Left lung (tissue), 10 donors: ENCODE data around the gene SCAPER. TPM values are rescaled to one million over a fixed set of nuclear protein-coding genes. Genes with fewer than 3 reads are reported as not detected.

Experiments
- ATAC-seq: fragments of 200-7000 bp; cut with Tn5 transposase; one replicate; pipeline ENCODE4 v1.9.1; 2020; ENCODE audit warnings: moderate library complexity
- DNase-seq, 4 donors: peaks; one replicate each; pipeline ENCODE4 v3.0.0-alpha.2; 2013 to 2020
- H3K27ac ChIP-seq, 2 donors: fragments of 200-600 bp; sonication (generic) in 1 of 2; one replicate each; pipeline versions ENCODE4 v1.5.0 to v1.8.0; 2020 to 2021
- H3K27me3 ChIP-seq, 2 donors: fragments of 200-600 bp; sonication (generic) in 1 of 2; one replicate each; pipeline versions ENCODE4 v1.5.0 to v1.8.0; 2020 to 2021
- H3K36me3 ChIP-seq, 2 donors: fragments of 200-600 bp; sonication (generic) in 1 of 2; one replicate each; pipeline versions ENCODE4 v1.5.0 to v1.8.0; 2020 to 2021
- H3K4me1 ChIP-seq, 2 donors: fragments of 200-600 bp; one replicate each; pipeline ENCODE4 v1.8.0; 2021
- H3K4me3 ChIP-seq, 2 donors: fragments of 200-600 bp; sonication (generic) in 1 of 2; one replicate each; pipeline versions ENCODE4 v1.5.0 to v1.8.0; 2020 to 2021; ENCODE audit warnings: mild to moderate bottlenecking in 1 of 2
- H3K9me3 ChIP-seq, 2 donors: fragments of 200-600 bp; sonication (generic) in 1 of 2; one replicate each; pipeline versions ENCODE4 v1.5.0 to v1.8.0; 2020 to 2021
- intact Hi-C, 2 donors: fragments of 100-400 bp; cut with DNase I; formaldehyde crosslinking; loops; one replicate each; pipeline versions ENCODE4 v1.11.2 to v1.14.2; 2022
- polyA plus RNA-seq, 6 donors: library from polyadenylated mRNA; unstranded; fragments of 120-200 nt; gene quantifications; one replicate each; pipeline ENCODE4 v1.2.1, GENCODE V29; 2013; ENCODE audit not compliant: insufficient read length in 6 of 6
- total RNA-seq, 2 donors: library from RNA; stranded (reverse); fragmentation: NEBNext Ultra II Directional; extraction: Animal tissue kit (Norgen Biotek cat#: 25700); gene quantifications; one replicate each; pipeline ENCODE4 v1.2.1, GENCODE V29; 2021
- TF ChIP-seq, protein P1 (sequence below), 2 donors: fragments of 200-600 bp; sonication (generic) in 1 of 2; IDR thresholded peaks; one replicate each; pipeline versions ENCODE4 v1.5.0 to v1.8.0; 2021; ENCODE audit warnings: antibody characterized with exemption in 2 of 2
- donor health status: DM: no; HTN: yes; CAD: no.
- donor health status: DM: no; HTN: no; CAD: no.

Gene SCAPER
- total and polyA plus RNA-seq, 8 donors, result 18.3 to 30.0 (median 26.6) TPM

DNA sequence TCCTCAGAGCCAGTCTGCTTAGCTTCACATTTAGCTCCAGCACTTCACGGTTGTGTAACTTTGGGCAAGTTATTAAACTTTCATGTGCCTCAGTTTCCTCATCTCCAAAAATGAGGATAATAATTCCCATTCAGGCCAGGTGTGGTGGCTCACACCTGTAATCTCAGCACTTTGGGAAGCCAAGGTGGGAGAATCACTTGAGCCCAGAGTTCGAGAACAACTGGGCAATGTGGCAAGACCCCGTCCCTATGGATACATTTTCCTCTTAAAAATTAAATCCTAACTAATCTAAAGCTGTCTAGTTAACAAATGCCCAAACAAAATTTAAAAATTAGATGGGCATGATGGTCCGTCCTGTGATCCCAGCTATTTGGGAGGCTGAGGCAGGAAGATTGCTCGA lies 33.6 kb upstream of the SCAPER start:
- Histone ChIP-seq H3K4me1 (peaks cover 0 to 4% of the 10 kb centered on the region in 2 donors), H3K27ac (no peak overlapping the region), H3K9me3 (no peaks in the 10 kb centered on the region), H3K4me3 (no peak overlapping the region), H3K36me3 (peaks cover 0 to 28% of the 10 kb centered on the region in 2 donors), H3K27me3 (no peaks in the 10 kb centered on the region)
- no peak for DNase-seq
- no peak for ATAC-seq
- intact Hi-C loops, result no loop called here
- TF ChIP-seq, protein P1, sequence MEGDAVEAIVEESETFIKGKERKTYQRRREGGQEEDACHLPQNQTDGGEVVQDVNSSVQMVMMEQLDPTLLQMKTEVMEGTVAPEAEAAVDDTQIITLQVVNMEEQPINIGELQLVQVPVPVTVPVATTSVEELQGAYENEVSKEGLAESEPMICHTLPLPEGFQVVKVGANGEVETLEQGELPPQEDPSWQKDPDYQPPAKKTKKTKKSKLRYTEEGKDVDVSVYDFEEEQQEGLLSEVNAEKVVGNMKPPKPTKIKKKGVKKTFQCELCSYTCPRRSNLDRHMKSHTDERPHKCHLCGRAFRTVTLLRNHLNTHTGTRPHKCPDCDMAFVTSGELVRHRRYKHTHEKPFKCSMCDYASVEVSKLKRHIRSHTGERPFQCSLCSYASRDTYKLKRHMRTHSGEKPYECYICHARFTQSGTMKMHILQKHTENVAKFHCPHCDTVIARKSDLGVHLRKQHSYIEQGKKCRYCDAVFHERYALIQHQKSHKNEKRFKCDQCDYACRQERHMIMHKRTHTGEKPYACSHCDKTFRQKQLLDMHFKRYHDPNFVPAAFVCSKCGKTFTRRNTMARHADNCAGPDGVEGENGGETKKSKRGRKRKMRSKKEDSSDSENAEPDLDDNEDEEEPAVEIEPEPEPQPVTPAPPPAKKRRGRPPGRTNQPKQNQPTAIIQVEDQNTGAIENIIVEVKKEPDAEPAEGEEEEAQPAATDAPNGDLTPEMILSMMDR (IDR thresholded peaks at IDR 0.05), result no peak

DNA sequence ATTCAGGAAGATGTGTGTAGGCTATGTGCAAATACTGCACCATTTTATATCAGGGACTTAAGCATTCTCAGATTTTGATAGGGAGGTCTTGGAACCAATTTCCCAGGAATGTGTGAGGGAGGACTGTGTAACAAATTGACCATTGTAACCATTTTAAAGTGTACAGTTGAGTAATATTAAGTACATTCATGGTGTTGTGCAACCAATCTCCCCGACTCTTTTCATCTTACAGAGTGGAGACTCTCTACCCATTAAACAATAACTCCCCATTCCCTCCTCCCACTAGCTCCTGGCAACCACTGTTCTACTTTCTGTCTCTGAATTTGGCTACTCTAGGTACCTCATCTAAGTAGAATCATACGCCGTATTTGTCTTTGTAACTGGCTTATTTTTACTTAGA lies 31.5 kb upstream of the SCAPER start:
- H3K4me1 ChIP-seq, result peaks cover 6 to 23% of the 10 kb centered on the region in 2 donors
- peaks cover 0 to 28% of the 10 kb centered on the region in 2 donors for H3K36me3 ChIP-seq
- no peak overlapping the region for H3K27ac ChIP-seq
- DNase-seq, result no peak
- H3K9me3 ChIP-seq, result no peaks in the 10 kb centered on the region
- TF ChIP-seq, protein P1 (IDR thresholded peaks at IDR 0.05), result no peak
- no peak overlapping the region for H3K4me3 ChIP-seq
- H3K27me3 ChIP-seq, result no peaks in the 10 kb centered on the region
- ATAC-seq, result peak; percentile 72
- intact Hi-C loops, result no loop called here

DNA sequence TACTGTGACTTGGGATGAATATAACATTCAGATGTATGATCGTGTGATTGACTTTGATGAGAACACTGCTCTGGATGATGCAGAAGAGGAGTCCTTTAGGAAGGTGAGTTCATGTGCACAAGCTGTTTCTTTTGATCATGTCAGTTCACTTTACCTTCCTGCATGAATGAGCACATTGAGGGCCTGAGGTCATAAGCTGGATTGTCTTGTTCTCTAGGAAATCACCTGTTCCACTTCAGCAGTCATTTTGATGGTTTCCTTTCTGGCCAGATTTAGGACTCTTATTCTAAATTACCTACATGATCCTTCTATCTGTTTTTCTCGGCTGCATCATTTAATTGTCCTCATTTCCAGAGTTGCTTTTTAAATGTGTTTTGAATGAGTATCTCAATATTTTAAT lies 30.5 kb upstream of the SCAPER start:
- no peaks in the 10 kb centered on the region for H3K27me3 ChIP-seq
- no peaks in the 10 kb centered on the region for H3K9me3 ChIP-seq
- intact Hi-C loops, result no loop called here
- H3K4me3 ChIP-seq, result no peak overlapping the region
- peaks cover 0 to 28% of the 10 kb centered on the region in 2 donors for H3K36me3 ChIP-seq
- no peak overlapping the region for H3K27ac ChIP-seq
- TF ChIP-seq, protein P1 (IDR thresholded peaks at IDR 0.05), result no peak
- no peak for ATAC-seq
- DNase-seq, result no peak
- H3K4me1 ChIP-seq, result peaks cover 11 to 28% of the 10 kb centered on the region in 2 donors

DNA sequence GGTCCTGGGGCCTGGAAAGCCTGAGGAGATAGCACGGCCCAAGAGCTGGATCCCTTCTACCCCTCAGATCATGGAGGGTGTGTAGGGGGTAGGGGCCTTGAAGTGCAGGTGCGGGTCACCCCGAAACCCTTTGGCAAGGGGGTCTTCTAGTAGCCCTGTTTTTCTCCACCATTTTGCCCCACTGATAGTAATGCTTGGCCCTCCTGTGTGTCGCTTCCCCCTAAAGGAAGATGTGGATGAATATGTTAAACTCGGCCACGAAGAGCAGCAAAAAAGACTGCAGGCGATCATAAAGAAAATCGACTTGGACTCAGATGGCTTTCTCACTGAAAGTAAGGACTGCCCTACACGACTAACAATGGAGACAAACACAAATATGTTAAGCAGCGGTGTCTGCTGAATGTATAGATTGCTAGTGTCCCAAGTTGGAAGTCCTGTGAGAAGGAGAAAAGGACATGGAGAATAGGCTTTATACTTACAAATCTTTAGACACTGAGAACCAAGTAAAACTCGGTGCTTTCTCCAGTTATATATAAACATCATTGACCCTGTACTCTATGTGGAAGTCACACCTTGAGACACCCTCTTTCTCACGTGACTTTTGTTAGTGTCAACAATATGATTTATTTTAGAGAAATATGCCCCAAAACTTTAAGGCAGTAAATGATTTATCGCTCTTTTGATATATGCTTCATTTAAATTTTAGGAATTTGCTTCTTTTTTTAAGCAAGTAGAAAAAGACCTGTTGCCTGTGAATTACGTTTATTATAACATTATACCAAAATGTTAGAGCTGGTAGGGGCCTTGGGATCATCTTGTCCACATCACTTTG lies 27.2 kb upstream of the SCAPER start:
- H3K4me3 ChIP-seq, result peak overlapping the region; percentile 66 to 71
- H3K27me3 ChIP-seq, result no peaks in the 10 kb centered on the region
- ATAC-seq, result no peak
- intact Hi-C loops, result no loop called here
- peak in 1 of 4 donors; percentile 16 for DNase-seq
- peaks cover 11 to 26% of the 10 kb centered on the region in 2 donors for H3K4me1 ChIP-seq
- H3K36me3 ChIP-seq, result peaks cover 0 to 19% of the 10 kb centered on the region in 2 donors
- TF ChIP-seq, protein P1 (IDR thresholded peaks at IDR 0.05), result no peak
- no peaks in the 10 kb centered on the region for H3K9me3 ChIP-seq
- peak overlapping the region; percentile 60 to 77 for H3K27ac ChIP-seq

DNA sequence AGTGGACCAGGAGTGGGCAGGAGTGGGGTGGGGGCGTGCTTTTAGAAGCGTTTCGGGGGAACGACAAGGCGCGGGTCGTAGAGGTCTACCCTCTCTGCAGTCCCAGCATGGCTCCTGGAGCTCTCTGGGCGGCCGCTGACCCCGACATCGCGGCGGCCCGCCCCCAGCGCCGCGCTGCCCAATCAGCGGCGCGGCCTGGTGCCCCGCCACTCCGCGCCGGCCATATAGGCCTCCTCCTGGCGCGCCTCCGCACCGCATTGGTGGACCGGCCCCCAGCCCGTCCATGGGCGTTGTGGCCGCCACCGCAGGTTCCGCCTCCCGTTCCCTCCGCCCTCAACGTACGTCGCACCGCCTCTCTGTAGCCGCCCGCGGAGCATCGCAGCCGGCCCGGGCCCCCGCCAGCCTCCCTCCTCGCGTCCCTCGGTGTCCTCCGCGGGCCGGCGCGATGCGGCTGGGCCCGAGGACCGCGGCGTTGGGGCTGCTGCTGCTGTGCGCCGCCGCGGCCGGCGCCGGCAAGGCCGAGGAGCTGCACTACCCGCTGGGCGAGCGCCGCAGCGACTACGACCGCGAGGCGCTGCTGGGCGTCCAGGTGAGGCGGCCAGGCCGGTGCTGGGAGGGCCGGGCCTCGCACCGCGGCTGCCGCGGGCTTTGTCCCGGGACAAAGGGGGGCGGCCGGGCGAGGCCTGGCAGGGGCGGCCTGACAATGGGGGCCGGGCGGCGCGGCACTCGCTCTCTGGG lies 26.4 kb upstream of the SCAPER start, which contains the start of gene RCN2:
Gene RCN2 (plus strand): TSS at position 353 of the 738 bp plus-strand sequence. CDS start 93 bp downstream, at position 446.
- intact Hi-C loops, result no loop called here
- ATAC-seq, result peak; percentile 100

More for the DNA sequence above, 26.4 kb upstream of the SCAPER start, which contains the start of gene RCN2:
- TF ChIP-seq, protein P1 (IDR thresholded peaks at IDR 0.05), result peak in 1 of 2 donors; percentile 37
- Histone ChIP-seq H3K27me3 (no peaks in the 10 kb centered on the region), H3K27ac (peak within 1 kb of the TSS; percentile 60 to 77), H3K9me3 (no peaks in the 10 kb centered on the region), H3K4me1 (peaks cover 11 to 24% of the 10 kb centered on the region in 2 donors), H3K36me3 (peaks cover 0 to 19% of the 10 kb centered on the region in 2 donors), H3K4me3 (peak within 1 kb of the TSS; percentile 66 to 71)
- DNase-seq, result peak; percentile 94 to 99 (median 97)
